ENCODE results near the gene CLK3. TPM values are rescaled to one million over a fixed set of nuclear protein-coding genes. Genes with fewer than 3 reads are reported as not detected.
A peak's percentile ranks its signal among the peaks of the same experiment; 100 is the strongest.

Gene CLK3
- total RNA-seq, 2 experiments from 2014 or later = 118 to 124 TPM

- ChIA-PET POLR2A (interaction anchor here (1.1 kb wide), 1 partner anchor 16 kb away, joined by 6 read pairs; no protein-coding TSS in a partner anchor), CTCF (interaction anchor here (0.6 to 13.7 kb wide), 35 partner anchors 8 to 564 kb away, joined by 3 to 434 read pairs (median 4); partner anchors contain the start of genes CLK3, CYP1A1 and SCAMP5)
- no peaks in the 10 kb centered on the region for H3K4me1 Mint-ChIP-seq (ENCODE audit: low read depth)
- no peak for DNase-seq
- H3K36me3 Mint-ChIP-seq = peaks cover 22% of the 10 kb centered on the region
- intact Hi-C loops (cut with micrococcal nuclease) = loop anchor here (1.0 to 5.0 kb wide), 2 partner anchors 259 to 320 kb away; no protein-coding TSS in a partner anchor
- H3K4me3 Mint-ChIP-seq = no peak overlapping the region
- H3K27ac Mint-ChIP-seq = no peak overlapping the region
- H3K9me3 Mint-ChIP-seq = no peaks in the 10 kb centered on the region
- no peaks in the 10 kb centered on the region for H3K27me3 Mint-ChIP-seq
These were observed 17.0 kb downstream of the CLK3 start for GRCh38 chr15:74632601-74633000.

- H3K4me3 Mint-ChIP-seq = no peak overlapping the region
- DNase-seq = no peak
These were observed 18.1 kb downstream of the CLK3 start for GRCh38 chr15:74633781-74634180.

GRCh38 chr15:74635228-74635627 lies 19.6 kb downstream of the CLK3 start:
- H3K4me3 Mint-ChIP-seq = no peak overlapping the region
- H3K4me1 Mint-ChIP-seq (ENCODE audit: low read depth) = no peaks in the 10 kb centered on the region
- intact Hi-C loops (cut with micrococcal nuclease) = loop anchor here (1.0 kb wide), 2 partner anchors 134 to 165 kb away; no protein-coding TSS in a partner anchor
- no peak overlapping the region for H3K27ac Mint-ChIP-seq
- POLR2A ChIA-PET = interaction anchor here (1.3 kb wide), 1 partner anchor 128 kb away, joined by 3 read pairs; no protein-coding TSS in a partner anchor
- peaks cover 7% of the 10 kb centered on the region for H3K36me3 Mint-ChIP-seq
- H3K27me3 Mint-ChIP-seq = no peaks in the 10 kb centered on the region
- peak; percentile 84 for DNase-seq
- CTCF ChIA-PET = interaction anchor here (0.6 to 13.7 kb wide), 37 partner anchors 11 to 320 kb away, joined by 3 to 434 read pairs (median 4); partner anchors contain the start of genes CLK3, EDC3 and SCAMP2
- H3K9me3 Mint-ChIP-seq = no peaks in the 10 kb centered on the region

More at GRCh38 chr15:74633781-74634180, 18.1 kb downstream of the CLK3 start:
- H3K27ac Mint-ChIP-seq = no peak overlapping the region
- ChIA-PET CTCF (interaction anchor here (0.8 to 13.7 kb wide), 21 partner anchors 8 to 323 kb away, joined by 3 to 434 read pairs (median 4); partner anchors contain the start of genes CLK3, CYP1A1, RPP25 and SCAMP2), POLR2A (no interaction called here)
- H3K4me1 Mint-ChIP-seq (ENCODE audit: low read depth) = no peaks in the 10 kb centered on the region
- peaks cover 16% of the 10 kb centered on the region for H3K36me3 Mint-ChIP-seq
- H3K9me3 Mint-ChIP-seq = no peaks in the 10 kb centered on the region
- no peaks in the 10 kb centered on the region for H3K27me3 Mint-ChIP-seq
- intact Hi-C loops (cut with micrococcal nuclease) = loop anchor here (5.0 kb wide), 1 partner anchor 319 kb away; no protein-coding TSS in a partner anchor

- H3K27me3 Mint-ChIP-seq = no peaks in the 10 kb centered on the region
- peaks cover 7% of the 10 kb centered on the region for H3K36me3 Mint-ChIP-seq
- intact Hi-C loops (cut with micrococcal nuclease) = no loop called here
These were observed 21.3 kb downstream of the CLK3 start for GRCh38 chr15:74636984-74637383.

GRCh38 chr15:74641151-74641550 lies 25.5 kb downstream of the CLK3 start:
- peaks cover 5% of the 10 kb centered on the region for H3K36me3 Mint-ChIP-seq
- H3K27me3 Mint-ChIP-seq = no peaks in the 10 kb centered on the region
- no peak for DNase-seq
- intact Hi-C loops (cut with micrococcal nuclease) = no loop called here
- no peaks in the 10 kb centered on the region for H3K9me3 Mint-ChIP-seq
- POLR2A ChIA-PET = no interaction called here
- peaks cover 6% of the 10 kb centered on the region for H3K4me1 Mint-ChIP-seq (ENCODE audit: low read depth)
- H3K27ac Mint-ChIP-seq = no peak overlapping the region
- CTCF ChIA-PET = interaction anchor here (0.8 to 13.7 kb wide), 6 partner anchors 8 to 309 kb away, joined by 3 to 434 read pairs (median 6); no protein-coding TSS in a partner anchor
- no peak overlapping the region for H3K4me3 Mint-ChIP-seq

More at GRCh38 chr15:74636984-74637383, 21.3 kb downstream of the CLK3 start:
- ChIA-PET CTCF (interaction anchor here (0.9 to 13.7 kb wide), 10 partner anchors 10 to 264 kb away, joined by 3 to 434 read pairs (median 14); partner anchors contain the start of gene CLK3), POLR2A (interaction anchor here (1.2 kb wide), 1 partner anchor 126 kb away, joined by 3 read pairs; no protein-coding TSS in a partner anchor)
- no peak for DNase-seq
- H3K4me1 Mint-ChIP-seq (ENCODE audit: low read depth) = peaks cover 6% of the 10 kb centered on the region
- no peak overlapping the region for H3K4me3 Mint-ChIP-seq
- no peak overlapping the region for H3K27ac Mint-ChIP-seq
- H3K9me3 Mint-ChIP-seq = no peaks in the 10 kb centered on the region

GRCh38 chr15:74642348-74642733 lies 26.7 kb downstream of the CLK3 start:
- CTCF ChIA-PET = interaction anchor here (1.7 to 13.7 kb wide), 3 partner anchors 10 to 129 kb away, joined by 3 to 434 read pairs (median 10); no protein-coding TSS in a partner anchor
- peaks cover 6% of the 10 kb centered on the region for H3K4me1 Mint-ChIP-seq (ENCODE audit: low read depth)
- peaks cover 5% of the 10 kb centered on the region for H3K36me3 Mint-ChIP-seq
- H3K27ac Mint-ChIP-seq = peak overlapping the region; percentile 6
- POLR2A ChIA-PET = interaction anchor here (1.4 kb wide), 1 partner anchor 126 kb away, joined by 3 read pairs; no protein-coding TSS in a partner anchor
- DNase-seq = no peak
- no peaks in the 10 kb centered on the region for H3K27me3 Mint-ChIP-seq
- no peak overlapping the region for H3K4me3 Mint-ChIP-seq
- intact Hi-C loops (cut with micrococcal nuclease) = no loop called here
- no peaks in the 10 kb centered on the region for H3K9me3 Mint-ChIP-seq

- no peak overlapping the region for H3K4me3 Mint-ChIP-seq
- intact Hi-C loops (cut with micrococcal nuclease) = no loop called here
- no peaks in the 10 kb centered on the region for H3K27me3 Mint-ChIP-seq
- ChIA-PET POLR2A (interaction anchor here (1.4 kb wide), 1 partner anchor 126 kb away, joined by 3 read pairs; no protein-coding TSS in a partner anchor), CTCF (interaction anchor here (1.7 to 13.7 kb wide), 3 partner anchors 11 to 128 kb away, joined by 3 to 434 read pairs (median 10); no protein-coding TSS in a partner anchor)
- peaks cover 6% of the 10 kb centered on the region for H3K4me1 Mint-ChIP-seq (ENCODE audit: low read depth)
- peaks cover 5% of the 10 kb centered on the region for H3K36me3 Mint-ChIP-seq
- H3K9me3 Mint-ChIP-seq = no peaks in the 10 kb centered on the region
- DNase-seq = no peak
- H3K27ac Mint-ChIP-seq = no peak overlapping the region
These were observed 27.4 kb downstream of the CLK3 start for GRCh38 chr15:74642734-74643664.

GRCh38 chr15:74643665-74644204 lies 28.1 kb downstream of the CLK3 start:
- intact Hi-C loops (cut with micrococcal nuclease) = no loop called here
- DNase-seq = no peak
- no peak overlapping the region for H3K27ac Mint-ChIP-seq
- POLR2A ChIA-PET = no interaction called here
- H3K27me3 Mint-ChIP-seq = no peaks in the 10 kb centered on the region
- H3K4me3 Mint-ChIP-seq = no peak overlapping the region
- peaks cover 5% of the 10 kb centered on the region for H3K36me3 Mint-ChIP-seq
- CTCF ChIA-PET = interaction anchor here (1.7 to 2.5 kb wide), 2 partner anchors 11 to 114 kb away, joined by 3 to 10 read pairs; no protein-coding TSS in a partner anchor
- H3K9me3 Mint-ChIP-seq = no peaks in the 10 kb centered on the region
- H3K4me1 Mint-ChIP-seq (ENCODE audit: low read depth) = peaks cover 6% of the 10 kb centered on the region

- Mint-ChIP-seq H3K36me3 (peaks cover 5% of the 10 kb centered on the region), H3K27ac (no peak overlapping the region), H3K4me3 (no peak overlapping the region), H3K4me1 (ENCODE audit: low read depth) (peaks cover 2% of the 10 kb centered on the region), H3K27me3 (no peaks in the 10 kb centered on the region), H3K9me3 (no peaks in the 10 kb centered on the region)
- POLR2A ChIA-PET = no interaction called here
- CTCF ChIA-PET = interaction anchor here (0.8 to 3.3 kb wide), 5 partner anchors 10 to 226 kb away, joined by 3 to 16 read pairs (median 4); no protein-coding TSS in a partner anchor
- no peak for DNase-seq
- intact Hi-C loops (cut with micrococcal nuclease) = no loop called here
These were observed 30.8 kb downstream of the CLK3 start for GRCh38 chr15:74646480-74646879.

- Mint-ChIP-seq H3K9me3 (no peaks in the 10 kb centered on the region), H3K27ac (no peak overlapping the region), H3K4me3 (no peak overlapping the region), H3K27me3 (no peaks in the 10 kb centered on the region), H3K36me3 (peaks cover 5% of the 10 kb centered on the region), H3K4me1 (ENCODE audit: low read depth) (no peaks in the 10 kb centered on the region)
- intact Hi-C loops (cut with micrococcal nuclease) = no loop called here
- POLR2A ChIA-PET = no interaction called here
- CTCF ChIA-PET = interaction anchor here (0.8 to 1.1 kb wide), 3 partner anchors 9 to 123 kb away, joined by 3 read pairs; no protein-coding TSS in a partner anchor
- no peak for DNase-seq
These were observed 32.6 kb downstream of the CLK3 start for GRCh38 chr15:74648051-74648842.

GRCh38 chr15:74651242-74651741 lies 35.7 kb downstream of the CLK3 start:
- Mint-ChIP-seq H3K27ac (no peak overlapping the region), H3K4me1 (ENCODE audit: low read depth) (peaks cover 11% of the 10 kb centered on the region), H3K36me3 (peaks cover 10% of the 10 kb centered on the region), H3K27me3 (no peaks in the 10 kb centered on the region), H3K4me3 (no peak overlapping the region), H3K9me3 (no peaks in the 10 kb centered on the region)
- intact Hi-C loops (cut with micrococcal nuclease) = no loop called here
- CTCF ChIA-PET = interaction anchor here (0.7 to 2.8 kb wide), 5 partner anchors 16 to 488 kb away, joined by 3 to 11 read pairs (median 3); no protein-coding TSS in a partner anchor
- DNase-seq = no peak
- POLR2A ChIA-PET = no interaction called here

Data from activated CD4-positive, alpha-beta memory T cell treated with anti-CD3 and anti-CD28 coated beads for 36 hours (primary cell).